SU-DHL-6 (cell line): ENCODE data around the gene PDE8B.

Experiments
- EZH2phosphoT487 ChIP-seq: fragments of 200-600 bp; sonication (generic), shearing (Covaris generic); conservative IDR thresholded peaks from 2 replicates; pipeline ENCODE4 v1.6.1; 2018; ENCODE audit warnings: mild to moderate bottlenecking, antibody characterized with exemption, low read length, moderate library complexity, mixed read lengths
- TF ChIP-seq, protein P1 (sequence below): fragments of 200-600 bp; sonication (generic); IDR thresholded peaks from one replicate; pipeline ENCODE4 v1.5.1; 2017; ENCODE audit warnings: antibody characterized with exemption, mild to moderate bottlenecking, low read length, moderate library complexity; ENCODE audit not compliant: insufficient read depth, poor library complexity, severe bottlenecking

DNA sequence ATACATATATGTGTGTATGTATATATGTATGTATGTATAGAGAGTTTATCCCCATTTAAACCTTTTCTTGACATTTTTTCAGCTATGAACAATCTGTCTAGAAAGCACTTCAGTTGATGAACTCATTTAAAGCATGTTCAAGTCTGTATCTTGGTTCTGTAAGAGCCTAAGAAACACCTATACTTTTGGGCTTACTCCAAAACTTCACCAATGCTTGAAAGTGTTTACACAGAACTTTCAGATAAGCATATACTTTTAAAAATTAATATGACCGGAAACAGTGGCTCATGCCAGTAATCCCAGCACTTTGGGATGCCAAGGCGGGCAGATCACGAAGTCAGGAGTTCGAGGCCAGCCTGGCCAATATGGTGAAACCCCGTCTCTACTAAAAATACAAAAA, 250.8 kb downstream of the PDE8B start:
- TF ChIP-seq, protein P1, sequence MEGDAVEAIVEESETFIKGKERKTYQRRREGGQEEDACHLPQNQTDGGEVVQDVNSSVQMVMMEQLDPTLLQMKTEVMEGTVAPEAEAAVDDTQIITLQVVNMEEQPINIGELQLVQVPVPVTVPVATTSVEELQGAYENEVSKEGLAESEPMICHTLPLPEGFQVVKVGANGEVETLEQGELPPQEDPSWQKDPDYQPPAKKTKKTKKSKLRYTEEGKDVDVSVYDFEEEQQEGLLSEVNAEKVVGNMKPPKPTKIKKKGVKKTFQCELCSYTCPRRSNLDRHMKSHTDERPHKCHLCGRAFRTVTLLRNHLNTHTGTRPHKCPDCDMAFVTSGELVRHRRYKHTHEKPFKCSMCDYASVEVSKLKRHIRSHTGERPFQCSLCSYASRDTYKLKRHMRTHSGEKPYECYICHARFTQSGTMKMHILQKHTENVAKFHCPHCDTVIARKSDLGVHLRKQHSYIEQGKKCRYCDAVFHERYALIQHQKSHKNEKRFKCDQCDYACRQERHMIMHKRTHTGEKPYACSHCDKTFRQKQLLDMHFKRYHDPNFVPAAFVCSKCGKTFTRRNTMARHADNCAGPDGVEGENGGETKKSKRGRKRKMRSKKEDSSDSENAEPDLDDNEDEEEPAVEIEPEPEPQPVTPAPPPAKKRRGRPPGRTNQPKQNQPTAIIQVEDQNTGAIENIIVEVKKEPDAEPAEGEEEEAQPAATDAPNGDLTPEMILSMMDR, result no peak
- no peak for TF ChIP-seq EZH2phosphoT487
